Activated T-cell treated with anti-CD3 and anti-CD28 coated beads, Interleukin-2, amount 50 U/mL, for 24 hours (primary cell): ENCODE results near the gene NPC1L1.

Experiments used
- DNase-seq: peaks from one replicate; pipeline ENCODE4 v3.0.0-alpha.2; 2020
- H3K27ac Mint-ChIP-seq: 2 replicates; pipeline ENCODE4 v1.8.0; 2020; ENCODE audit warnings: mild to moderate bottlenecking, mixed read lengths
- H3K27me3 Mint-ChIP-seq: 2 replicates; pipeline ENCODE4 v1.8.0; 2020; ENCODE audit warnings: mixed read lengths
- H3K36me3 Mint-ChIP-seq: 2 replicates; pipeline ENCODE4 v1.8.0; 2020; ENCODE audit warnings: low read depth, mixed read lengths
- H3K4me1 Mint-ChIP-seq: 2 replicates; pipeline ENCODE4 v1.8.0; 2020; ENCODE audit warnings: low read depth, mixed read lengths
- H3K4me3 Mint-ChIP-seq: 2 replicates; pipeline ENCODE4 v1.8.0; 2020; ENCODE audit warnings: mild to moderate bottlenecking, moderate library complexity, mixed read lengths
- H3K9me3 Mint-ChIP-seq: 2 replicates; pipeline ENCODE4 v1.8.0; 2020; ENCODE audit warnings: mixed read lengths

NPC1L1 gene

GRCh38 chr7:44467217-44467548, 73.9 kb downstream of the NPC1L1 start:
- no peaks in the 10 kb centered on the region for H3K9me3 Mint-ChIP-seq
- H3K4me3 Mint-ChIP-seq = no peak overlapping the region
- peak overlapping the region; percentile 79 for H3K27ac Mint-ChIP-seq
- H3K27me3 Mint-ChIP-seq = no peaks in the 10 kb centered on the region
- no peak for DNase-seq
- peaks cover 86% of the 10 kb centered on the region for H3K36me3 Mint-ChIP-seq
- peaks cover 75% of the 10 kb centered on the region for H3K4me1 Mint-ChIP-seq

- Mint-ChIP-seq H3K4me3 (no peak overlapping the region), H3K4me1 (peaks cover 79% of the 10 kb centered on the region), H3K36me3 (peaks cover 86% of the 10 kb centered on the region), H3K27ac (peak overlapping the region; percentile 79), H3K9me3 (no peaks in the 10 kb centered on the region), H3K27me3 (no peaks in the 10 kb centered on the region)
- peak; percentile 38 for DNase-seq
These were observed 74.6 kb downstream of the NPC1L1 start for GRCh38 chr7:44466300-44467216.

- Mint-ChIP-seq H3K36me3 (peaks cover 90% of the 10 kb centered on the region), H3K27ac (peak overlapping the region; percentile 44), H3K4me3 (no peak overlapping the region), H3K27me3 (no peaks in the 10 kb centered on the region), H3K4me1 (peaks cover 84% of the 10 kb centered on the region), H3K9me3 (no peaks in the 10 kb centered on the region)
- no peak for DNase-seq
These were observed 75.6 kb downstream of the NPC1L1 start for GRCh38 chr7:44465490-44465889.

GRCh38 chr7:44463169-44463808, 77.8 kb downstream of the NPC1L1 start:
- Mint-ChIP-seq H3K9me3 (no peaks in the 10 kb centered on the region), H3K27ac (no peak overlapping the region), H3K4me1 (peaks cover 80% of the 10 kb centered on the region), H3K36me3 (peaks cover 85% of the 10 kb centered on the region), H3K27me3 (no peaks in the 10 kb centered on the region), H3K4me3 (no peak overlapping the region)
- DNase-seq = no peak
